Prostate gland (tissue), 2 donors: ENCODE data around the gene TMEM120B.

Experiments
- CTCF ChIP-seq, 4 experiments: fragments of 200-600 bp in 2 of 4; fragments of 450-650 bp in 2 of 4; sonication (generic) in 2 of 4; IDR thresholded peaks; 1 replicate in 3 of 4; 2 replicates in 1 of 4; pipeline ENCODE4 v1.5.1; 2016 to 2019; ENCODE audit warnings: antibody characterized with exemption in 4 of 4, mild to moderate bottlenecking in 2 of 4, moderate library complexity in 2 of 4
- POLR2A ChIP-seq: fragments of 450-650 bp; IDR thresholded peaks from one replicate; pipeline ENCODE4 v1.6.1; 2016; ENCODE audit warnings: antibody characterized with exemption, mild to moderate bottlenecking
- POLR2AphosphoS5 ChIP-seq: sonication (generic); formaldehyde crosslinking; IDR thresholded peaks from one replicate; pipeline ENCODE4 v1.6.1; 2017; ENCODE audit warnings: antibody characterized with exemption

DNA sequence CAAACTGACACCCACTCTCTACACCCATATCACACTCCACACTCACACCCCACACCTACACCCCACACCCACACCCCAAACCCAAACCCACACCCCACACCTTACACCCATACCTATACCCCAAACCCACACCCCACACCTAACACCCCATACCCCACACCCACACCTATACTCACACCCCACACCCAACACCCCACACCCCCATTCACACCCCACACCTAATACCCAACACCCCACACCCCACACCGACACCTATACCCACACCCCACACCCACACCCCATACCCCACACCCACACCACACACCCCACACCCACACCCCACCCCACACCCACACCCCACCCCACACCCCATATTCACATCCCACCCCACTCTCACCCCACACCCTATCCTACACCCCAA is 38.5 kb downstream of the TMEM120B start:
- no peak for TF ChIP-seq CTCF (IDR thresholded peaks at IDR 0.05)
- no peak for TF ChIP-seq POLR2AphosphoS5
- TF ChIP-seq POLR2A: no peak
